NCI-H2081 (cell line): ENCODE measurements around the gene IGSF9.
A peak's percentile ranks its signal among the peaks of the same experiment; 100 is the strongest.

Experiments
- DNase-seq, 2 experiments: peaks; one replicate each; lab custom pipeline; 2025; lab: John Stamatoyannopoulos, UW

IGSF9 gene

GRCh38 chr1:159946242-159947187 is 1.1 kb upstream of the IGSF9 start:
- no peak for DNase-seq

- DNase-seq, result peak in 1 of 2 experiments; percentile 42
These were observed 574 bp downstream of the IGSF9 start for GRCh38 chr1:159944623-159945455.

GRCh38 chr1:159943908-159944622 is 1.3 kb downstream of the IGSF9 start:
- peak in 1 of 2 experiments; percentile 71 for DNase-seq

GRCh38 chr1:159943278-159943640 is 2.2 kb downstream of the IGSF9 start:
- DNase-seq, result no peak

- no peak for DNase-seq
These were observed 2.7 kb downstream of the IGSF9 start for GRCh38 chr1:159942632-159943277.

GRCh38 chr1:159941591-159942560 is 3.5 kb downstream of the IGSF9 start:
- peak; percentile 68 to 89 for DNase-seq

GRCh38 chr1:159941141-159941540 is 4.3 kb downstream of the IGSF9 start:
- DNase-seq, result peak in 1 of 2 experiments; percentile 37

GRCh38 chr1:159940006-159940620 is 5.3 kb downstream of the IGSF9 start:
- no peak for DNase-seq

GRCh38 chr1:159939678-159940002 is 5.8 kb downstream of the IGSF9 start:
- DNase-seq, result no peak

GRCh38 chr1:159938905-159939677 is 6.3 kb downstream of the IGSF9 start:
- no peak for DNase-seq

- DNase-seq, result no peak
These were observed 7.1 kb downstream of the IGSF9 start for GRCh38 chr1:159938211-159938852.

GRCh38 chr1:159937054-159937750 is 8.2 kb downstream of the IGSF9 start:
- DNase-seq, result no peak

- DNase-seq, result peak; percentile 64
These were observed 9.0 kb downstream of the IGSF9 start for GRCh38 chr1:159936273-159936904.

GRCh38 chr1:159935719-159936272 is 9.6 kb downstream of the IGSF9 start:
- no peak for DNase-seq

- no peak for DNase-seq
These were observed 10.1 kb downstream of the IGSF9 start for GRCh38 chr1:159935305-159935704.

- DNase-seq, result no peak
These were observed 11.0 kb downstream of the IGSF9 start for GRCh38 chr1:159934136-159935039.
